H1 (cell line): Measurements from ENCODE around the gene WDR45. TPM values are rescaled to one million over a fixed set of nuclear protein-coding genes. Genes with fewer than 3 reads are reported as not detected.

Experiments
- CTCF ChIA-PET: fragments of 300-600 bp; sonication (Branson Sonifier 250); formaldehyde crosslinking; loops from one replicate; lab custom pipeline; 2021; ENCODE audit not compliant: partially characterized antibody; lab: Charles Lee
- POLR2A ChIA-PET: fragments of 300-600 bp; sonication (Branson Sonifier 250); formaldehyde crosslinking; loops from one replicate; lab custom pipeline; 2021; ENCODE audit warnings: inconsistent platforms; ENCODE audit not compliant: partially characterized antibody; lab: Charles Lee
- DNase-seq, 2 experiments: peaks; one replicate each; pipeline versions ENCODE4 v3.0.0 to v3.0.0-alpha.2; 2010 to 2022; ENCODE audit warnings: low spot score in 2 of 2, low read depth in 1 of 2, mixed read lengths in 1 of 2
- FAIRE-seq: peaks from 2 replicates; lab custom pipeline; 2011; peaks lifted over from hg19 to GRCh38; lab: Jason Lieb, UNC
- H2AFZ ChIP-seq: 2 replicates; pipeline ENCODE4 v1.8.1; 2012; ENCODE audit warnings: low read length, inconsistent platforms
- H2AK5ac ChIP-seq: 2 replicates; pipeline ENCODE4 v1.6.1; 2013; ENCODE audit warnings: low read depth, low read length
- H2BK120ac ChIP-seq: replicated peaks from 2 replicates; pipeline ENCODE3; 2013; ENCODE audit warnings: low read depth, low read length, inconsistent platforms
- H2BK12ac ChIP-seq: 2 replicates; pipeline ENCODE4 v1.6.1; 2013; ENCODE audit warnings: low read depth, low read length
- H2BK15ac ChIP-seq: 2 replicates; pipeline ENCODE4 v1.6.1; 2013; ENCODE audit warnings: low read length
- H2BK20ac ChIP-seq: 2 replicates; pipeline ENCODE4 v1.6.1; 2013; ENCODE audit warnings: low read length
- H2BK5ac ChIP-seq: 2 replicates; pipeline ENCODE4 v1.6.1; 2013; ENCODE audit warnings: low read depth, low read length
- H3K14ac ChIP-seq: 2 replicates; pipeline ENCODE4 v1.6.1; 2013; ENCODE audit warnings: inconsistent platforms; ENCODE audit not compliant: insufficient read length
- H3K18ac ChIP-seq: 2 replicates; pipeline ENCODE4 v1.6.1; 2013; ENCODE audit warnings: low read length; ENCODE audit errors: extremely low read depth
- H3K23ac ChIP-seq: 2 replicates; pipeline ENCODE4 v1.6.1; 2013; ENCODE audit warnings: inconsistent platforms; ENCODE audit not compliant: insufficient read length
- H3K23me2 ChIP-seq: 2 replicates; pipeline ENCODE4 v1.6.1; 2013; ENCODE audit warnings: low read depth, low read length
- H3K27ac ChIP-seq: 2 replicates; pipeline ENCODE4 v1.6.1; 2011; ENCODE audit warnings: low read depth, low read length, inconsistent platforms
- H3K27me3 ChIP-seq, 4 experiments: replicated peaks in 1 of 4; 1 replicate in 1 of 4; 2 replicates in 3 of 4; pipeline versions ENCODE4 v1.6.1 to v1.8.1; 2011 to 2013; ENCODE audit warnings: low read length in 3 of 4, mild to moderate bottlenecking in 3 of 4, inconsistent platforms in 2 of 4, mixed read lengths in 2 of 4, moderate library complexity in 1 of 4; ENCODE audit not compliant: control insufficient read depth in 3 of 4, insufficient read depth in 3 of 4; ENCODE audit errors: extremely low read depth in 1 of 4
- H3K36me3 ChIP-seq, 4 experiments: 2 replicates each; pipeline versions ENCODE4 v1.6.1 to v1.8.1; 2011 to 2013; ENCODE audit warnings: mild to moderate bottlenecking in 4 of 4, low read length in 3 of 4, moderate library complexity in 2 of 4, control low read depth in 1 of 4, inconsistent platforms in 1 of 4; ENCODE audit not compliant: insufficient read depth in 4 of 4, control insufficient read depth in 2 of 4
- H3K4ac ChIP-seq: replicated peaks from 2 replicates; pipeline ENCODE3; 2013; ENCODE audit warnings: low read length, low read depth, mixed read lengths, inconsistent platforms; ENCODE audit not compliant: insufficient read length
- H3K4me1 ChIP-seq, 4 experiments: replicated peaks in 1 of 4; 1 replicate in 1 of 4; 2 replicates in 3 of 4; pipeline versions ENCODE4 v1.6.1 to v1.8.1; 2011 to 2013; ENCODE audit warnings: low read length in 3 of 4, inconsistent platforms in 2 of 4, mixed read lengths in 1 of 4; ENCODE audit not compliant: insufficient read depth in 4 of 4, control insufficient read depth in 3 of 4
- H3K4me2 ChIP-seq, 2 experiments: 2 replicates each; pipeline versions ENCODE4 v1.6.1 to v1.8.1; 2011 to 2013; ENCODE audit warnings: low read depth in 2 of 2, low read length in 2 of 2, control low read depth in 1 of 2, inconsistent platforms in 1 of 2, mild to moderate bottlenecking in 1 of 2; ENCODE audit not compliant: insufficient read depth in 1 of 2
- H3K4me3 ChIP-seq, 4 experiments: fragments of 200-600, 300-600 bp in 1 of 4; sonication (generic), shearing (Covaris generic), sonication (Bioruptor Twin) in 1 of 4; 2 replicates each; pipeline versions ENCODE4 v1.5.1 to v1.8.1; 2011 to 2016; ENCODE audit warnings: low read length in 4 of 4, low read depth in 3 of 4, control low read depth in 2 of 4, inconsistent platforms in 2 of 4, mild to moderate bottlenecking in 2 of 4, mixed read lengths in 1 of 4, moderate library complexity in 1 of 4; ENCODE audit not compliant: insufficient read depth in 2 of 4; ENCODE audit errors: extremely low read depth in 1 of 4
- H3K56ac ChIP-seq: replicated peaks from 2 replicates; pipeline ENCODE3; 2013; ENCODE audit warnings: low read depth, mild to moderate bottlenecking, mixed read lengths, low read length, inconsistent platforms; ENCODE audit not compliant: insufficient read length
- H3K79me1 ChIP-seq: 2 replicates; pipeline ENCODE4 v1.6.1; 2013; ENCODE audit warnings: low read depth, low read length, control low read depth
- H3K79me2 ChIP-seq, 2 experiments: 2 replicates each; pipeline versions ENCODE4 v1.6.1 to v1.8.1; 2012 to 2013; ENCODE audit warnings: low read length in 2 of 2, mild to moderate bottlenecking in 2 of 2, inconsistent platforms in 1 of 2; ENCODE audit not compliant: insufficient read depth in 2 of 2, control insufficient read depth in 1 of 2
- H3K9ac ChIP-seq, 4 experiments: replicated peaks in 1 of 4; 1 replicate in 1 of 4; 2 replicates in 3 of 4; pipeline versions ENCODE4 v1.6.1 to v1.8.1; 2011 to 2013; ENCODE audit warnings: low read depth in 3 of 4, low read length in 3 of 4, control low read depth in 2 of 4, mild to moderate bottlenecking in 2 of 4, moderate library complexity in 2 of 4, inconsistent platforms in 1 of 4; ENCODE audit errors: extremely low read depth in 1 of 4
- H3K9me3 ChIP-seq, 2 experiments: 2 replicates each; pipeline versions ENCODE4 v1.6.1 to v1.8.1; 2012 to 2013; ENCODE audit warnings: mild to moderate bottlenecking in 2 of 2, moderate library complexity in 2 of 2, control low read depth in 1 of 2, inconsistent platforms in 1 of 2, low read depth in 1 of 2, low read length in 1 of 2, mixed read lengths in 1 of 2; ENCODE audit not compliant: insufficient read depth in 2 of 2
- H4K20me1 ChIP-seq, 2 experiments: replicated peaks in 1 of 2; 2 replicates each; pipeline versions ENCODE3 to v1.8.1; 2011 to 2013; ENCODE audit warnings: inconsistent platforms in 2 of 2, low read length in 2 of 2, mild to moderate bottlenecking in 1 of 2; ENCODE audit not compliant: insufficient read depth in 2 of 2, control insufficient read depth in 1 of 2
- H4K5ac ChIP-seq: 2 replicates; pipeline ENCODE4 v1.6.1; 2013; ENCODE audit warnings: low read length, low read depth, mixed read lengths, inconsistent platforms; ENCODE audit not compliant: insufficient read length
- H4K8ac ChIP-seq: 2 replicates; pipeline ENCODE4 v1.8.0; 2013; ENCODE audit warnings: mild to moderate bottlenecking, moderate library complexity, low read length, inconsistent platforms; ENCODE audit not compliant: insufficient read depth; ENCODE audit errors: extremely low read depth
- H4K91ac ChIP-seq: replicated peaks from 2 replicates; pipeline ENCODE3; 2013; ENCODE audit warnings: low read length, mixed read lengths, inconsistent platforms; ENCODE audit not compliant: insufficient read length
- SP1 ChIP-seq: IDR thresholded peaks from 2 replicates; pipeline ENCODE4 v1.6.1; 2011; ENCODE audit warnings: low read depth, low read length
- WGBS, 2 experiments: shearing (Covaris generic) in 1 of 2; methylation state at CpG; one replicate each; pipeline versions ENCODE4 v1.1.6 to v1.1.7; 2013 to 2015; ENCODE audit warnings: low lambda C conversion rate in 2 of 2, mixed read lengths in 2 of 2, inconsistent platforms in 1 of 2, low coverage in 1 of 2, missing lambda C conversion rate in 1 of 2; ENCODE audit not compliant: insufficient replicate concordance in 2 of 2, insufficient coverage in 1 of 2, insufficient read length in 1 of 2; ENCODE audit errors: extremely low coverage in 1 of 2, missing lambda C conversion rate in 1 of 2; 5-methylcytosine and 5-hydroxymethylcytosine counted together
- polyA plus RNA-seq, 7 experiments: library from polyadenylated mRNA; depleted of rRNA in 3 of 7; stranded (reverse) in 5 of 7; unstranded in 2 of 7; fragments of >200 nt in 5 of 7; fragments of 200-250 nt in 2 of 7; gene quantifications; 1 replicate in 5 of 7; 2 replicates in 1 of 7; 4 replicates in 1 of 7; pipeline versions ENCODE4 v1.2.1 to v1.2.3, GENCODE V29; 2011 to 2013; ENCODE audit warnings: missing spikeins in 2 of 7, mixed read lengths in 2 of 7
- total RNA-seq: library from RNA; stranded (reverse); fragmentation: NEBNext Ultra II Directional; extraction: Animal tissue kit (Norgen Biotek cat#: 25700); gene quantifications from 2 replicates; pipeline ENCODE4 v1.2.1, GENCODE V29; 2021

WDR45 gene
- total and polyA plus RNA-seq, 2 of the 8 experiments (the other 6 are each of a cell fraction or from before 2014, with no cell fraction given): 27.9 to 49.7 TPM

GRCh38 chrX:49066690-49067089, 13.0 kb downstream of the WDR45 start:
- H2AK5ac ChIP-seq: no peak overlapping the region
- no peak overlapping the region for H2BK20ac ChIP-seq
- H4K91ac ChIP-seq: no peak overlapping the region
- DNase-seq (no peak), FAIRE-seq (no peak)
- H3K56ac ChIP-seq: no peak overlapping the region
- no peak overlapping the region for H2BK120ac ChIP-seq
- H3K27me3 ChIP-seq: no peaks in the 10 kb centered on the region
- H4K20me1 ChIP-seq: peaks cover 0 to 1% of the 10 kb centered on the region in 2 experiments
- ChIA-PET POLR2A (interaction anchor here (0.7 to 1.6 kb wide), 2 partner anchors 11 to 155 kb away, joined by 3 read pairs; no protein-coding TSS in a partner anchor), CTCF (no interaction called here)
- no peak overlapping the region for H3K14ac ChIP-seq
- H3K79me1 ChIP-seq: no peaks in the 10 kb centered on the region
- H3K79me2 ChIP-seq: no peaks in the 10 kb centered on the region
- no peak overlapping the region for H3K27ac ChIP-seq
- no peak overlapping the region for H3K4me3 ChIP-seq
- H3K18ac ChIP-seq: no peak overlapping the region
- H2AFZ ChIP-seq: no peak overlapping the region
- no peak overlapping the region for H3K4me2 ChIP-seq
- no peak overlapping the region for H2BK12ac ChIP-seq
- no peak overlapping the region for H4K5ac ChIP-seq
- H3K23me2 ChIP-seq: no peaks in the 10 kb centered on the region
- no peak overlapping the region for H3K23ac ChIP-seq
- no peak overlapping the region for H2BK15ac ChIP-seq
- H2BK5ac ChIP-seq: no peak overlapping the region
- H3K4ac ChIP-seq: no peak overlapping the region
- H4K8ac ChIP-seq: no peak overlapping the region
- 64% methylated on average over 6 of the region's 9 CpGs; no CpG with 5 or more reads in 1 of the 2 experiments for WGBS, 2 experiments
- H3K4me1 ChIP-seq: peaks cover 0 to 5% (median 1%) of the 10 kb centered on the region in 4 experiments; a peak in 4 of 7 replicates
- no peak overlapping the region for H3K9ac ChIP-seq
- peaks cover 0 to 12% (median 3%) of the 10 kb centered on the region in 4 experiments; a peak in 2 of 8 replicates for H3K36me3 ChIP-seq
- H3K9me3 ChIP-seq: no peaks in the 10 kb centered on the region
- TF ChIP-seq SP1: no peak
